Right renal cortex interstitium (tissue), 3 donors: Measurements from ENCODE around the gene AP2A2. TPM values are rescaled to one million over a fixed set of nuclear protein-coding genes. Genes with fewer than 3 reads are reported as not detected.
A peak's percentile ranks its signal among the peaks of the same experiment; 100 is the strongest.
"Not testable (repeated sequence)": the region's sequence is repeated elsewhere in the genome, so short reads cannot be mapped to it uniquely, and the experiment has no call there.

Experiments used
- DNase-seq, 3 donors: peaks; one replicate each; pipeline ENCODE4 v3.0.0-alpha.2; 2013; ENCODE audit warnings: low read depth in 3 of 3, low spot score in 2 of 3
- polyA plus RNA-seq, 3 donors: library from polyadenylated mRNA; unstranded; fragments of 120-200 nt; gene quantifications; one replicate each; pipeline ENCODE4 v1.2.1, GENCODE V29; 2013; ENCODE audit not compliant: insufficient read length in 3 of 3

AP2A2 gene
- polyA plus RNA-seq, 3 donors = 96.8 to 99.9 (median 98.5) TPM

DNA sequence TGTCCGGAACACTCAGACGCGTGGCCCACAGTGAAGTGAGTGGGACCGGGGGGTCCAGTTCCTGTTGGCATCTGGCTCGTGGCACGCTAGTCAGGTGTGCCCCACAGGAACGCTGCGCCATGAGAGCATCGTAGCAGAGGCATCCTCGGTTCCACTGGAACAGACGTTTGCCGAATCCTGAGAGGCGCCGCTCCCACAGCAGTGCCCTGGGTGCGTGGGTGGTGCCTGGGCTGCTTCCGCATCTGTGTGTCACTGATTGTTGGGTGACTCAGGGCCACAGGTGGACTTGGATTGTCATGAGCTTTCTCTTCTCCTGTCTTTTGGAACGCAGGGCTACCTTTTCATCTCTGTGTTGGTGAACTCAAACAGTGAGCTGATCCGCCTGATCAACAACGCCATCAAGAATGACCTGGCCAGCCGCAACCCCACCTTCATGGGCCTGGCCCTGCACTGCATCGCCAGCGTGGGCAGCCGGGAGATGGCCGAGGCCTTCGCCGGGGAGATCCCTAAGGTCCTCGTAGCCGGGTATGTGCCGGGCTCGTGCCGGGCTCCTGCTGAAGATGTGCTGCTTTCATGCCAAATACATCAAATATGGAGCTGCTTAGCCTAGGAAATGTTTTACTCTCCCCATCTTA is 46.2 kb downstream of the AP2A2 start:
- DNase-seq = no peak

DNA sequence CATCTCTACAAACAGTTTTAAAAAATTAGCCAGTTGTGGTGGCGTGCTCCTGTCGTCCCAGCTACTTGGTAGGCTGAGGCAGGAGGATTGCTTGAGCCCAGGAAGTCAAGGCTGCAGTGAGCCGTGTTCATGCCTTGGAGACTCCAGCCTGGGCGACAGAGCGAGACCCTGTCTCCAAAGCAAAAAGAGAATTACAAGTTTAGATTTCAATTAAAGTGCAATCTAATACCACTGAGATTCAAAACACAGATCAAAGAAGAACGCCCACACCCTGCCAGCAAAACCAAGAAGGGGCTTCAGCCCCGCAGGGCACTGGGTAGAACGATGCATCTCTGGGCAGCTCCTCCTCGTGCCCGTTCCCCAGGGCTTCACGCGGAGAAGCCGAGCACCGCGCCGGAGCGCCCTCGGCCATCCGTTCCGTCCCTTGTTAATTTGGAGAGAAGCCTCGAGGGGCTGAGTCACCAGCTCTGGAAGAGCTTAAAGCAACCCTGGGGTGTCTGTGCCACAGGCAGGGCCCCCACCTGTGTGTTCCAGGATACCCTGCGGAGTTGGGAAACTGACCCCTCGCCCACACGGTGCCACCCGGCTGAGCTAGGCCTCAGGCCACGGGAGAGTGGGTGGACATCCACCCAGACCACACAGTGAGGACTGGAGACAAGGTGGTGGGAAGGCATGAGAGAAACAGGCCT is 47.0 kb downstream of the AP2A2 start:
- DNase-seq = no peak

DNA sequence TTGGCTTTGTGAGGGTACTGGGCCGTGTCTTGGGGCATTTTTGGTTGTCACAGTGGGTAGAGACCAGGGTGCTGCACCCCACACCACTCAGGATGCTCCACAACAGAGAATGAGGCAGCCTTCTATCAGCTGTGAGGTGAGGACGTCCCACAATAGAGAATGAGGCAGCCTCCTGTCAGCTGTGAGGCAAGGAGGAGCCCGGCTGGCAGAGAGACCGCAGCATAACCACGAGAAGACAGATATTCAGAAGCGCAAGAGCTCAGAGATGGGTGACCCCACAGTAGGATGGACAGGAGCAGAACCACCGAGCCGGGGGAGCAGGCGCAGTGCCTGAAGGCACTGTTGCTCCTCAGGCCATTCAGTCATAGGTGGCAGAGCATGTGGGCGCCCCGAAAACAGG is 47.6 kb downstream of the AP2A2 start:
- no peak for DNase-seq

DNA sequence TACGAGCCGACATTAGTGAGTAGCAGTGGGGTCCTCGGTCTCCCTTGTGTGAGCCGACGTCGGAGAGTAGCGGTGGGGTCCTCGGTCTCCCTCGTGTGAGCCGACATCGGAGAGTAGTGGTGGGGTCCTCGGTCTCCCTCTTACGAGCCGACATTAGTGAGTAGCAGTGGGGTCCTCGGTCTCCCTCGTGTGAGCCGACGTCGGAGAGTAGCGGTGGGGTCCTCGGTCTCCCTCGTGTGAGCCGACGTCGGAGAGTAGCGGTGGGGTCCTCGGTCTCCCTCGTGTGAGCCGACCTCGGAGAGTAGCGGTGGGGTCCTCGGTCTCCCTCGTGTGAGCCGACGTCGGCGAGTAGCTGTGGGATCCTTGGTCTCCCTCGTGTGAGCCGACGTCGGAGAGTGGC is 49.7 kb downstream of the AP2A2 start:
- not testable (repeated sequence) for DNase-seq

- no peak for DNase-seq
Observed at GRCh38 chr11:975827-976226, 50.2 kb downstream of the AP2A2 start.

DNA sequence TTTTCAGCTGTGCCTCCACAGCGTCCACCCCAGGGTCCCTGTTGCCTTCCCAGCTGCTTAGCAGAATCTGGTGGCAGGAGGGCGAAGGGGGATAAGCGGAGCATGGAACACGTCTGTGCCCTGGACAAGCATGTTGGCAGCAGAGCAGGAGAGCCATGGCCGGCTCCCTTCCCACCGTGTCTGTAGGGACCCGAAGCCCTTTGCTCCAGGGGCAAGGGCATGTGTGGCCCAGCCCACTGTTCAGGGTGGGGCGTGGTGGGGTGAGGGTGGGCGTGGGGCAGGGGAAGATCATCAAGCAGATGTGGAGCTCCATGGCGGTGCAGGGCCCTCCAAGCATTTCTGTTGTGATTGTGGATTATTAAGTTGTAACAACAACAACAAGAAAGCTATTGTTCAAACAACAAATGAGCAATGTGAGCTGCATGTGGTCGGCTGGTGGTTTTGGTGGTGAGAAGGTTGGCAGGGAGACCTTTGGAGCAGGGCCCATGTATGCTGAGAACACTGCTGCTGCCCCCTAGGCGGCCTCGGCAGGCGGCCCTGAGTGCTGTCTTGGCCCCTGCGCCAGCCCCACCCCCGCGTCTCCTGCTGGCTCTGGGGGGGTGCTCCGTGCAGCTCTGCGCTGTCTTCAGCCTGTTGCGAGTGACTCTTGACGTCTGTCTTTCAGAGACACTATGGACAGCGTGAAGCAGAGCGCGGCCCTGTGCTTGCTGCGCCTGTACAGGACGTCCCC is 50.9 kb downstream of the AP2A2 start:
- no peak for DNase-seq

- no peak for DNase-seq
Observed at GRCh38 chr11:977830-978720, 52.4 kb downstream of the AP2A2 start.

DNA sequence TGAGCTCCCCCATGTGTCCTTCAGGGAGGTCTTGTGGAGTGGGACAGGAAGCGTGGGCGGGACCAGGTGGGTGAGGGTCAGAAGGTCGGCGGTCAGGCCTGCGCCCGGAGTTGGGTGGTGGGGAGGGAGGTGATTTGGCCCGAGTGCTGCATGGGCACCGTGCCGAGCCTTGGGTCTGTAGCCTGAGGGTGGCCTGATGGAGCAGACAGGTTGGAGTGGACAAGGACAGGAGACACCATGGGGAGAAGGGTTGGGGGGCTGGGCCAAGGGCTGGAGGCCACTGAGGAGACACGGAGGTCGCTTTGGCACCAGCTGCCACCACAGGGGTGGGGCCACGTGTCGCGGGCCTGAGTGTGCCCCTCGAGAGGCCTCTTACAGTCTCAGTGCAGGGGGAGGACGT is 53.1 kb downstream of the AP2A2 start:
- no peak for DNase-seq

GRCh38 chr11:980438-981357 is 55.0 kb downstream of the AP2A2 start:
- DNase-seq = no peak

GRCh38 chr11:981764-982163 is 56.1 kb downstream of the AP2A2 start:
- no peak for DNase-seq

GRCh38 chr11:984546-984945 is 58.9 kb downstream of the AP2A2 start:
- DNase-seq = no peak

- no peak for DNase-seq
Observed at GRCh38 chr11:985406-985805, 59.7 kb downstream of the AP2A2 start.

DNA sequence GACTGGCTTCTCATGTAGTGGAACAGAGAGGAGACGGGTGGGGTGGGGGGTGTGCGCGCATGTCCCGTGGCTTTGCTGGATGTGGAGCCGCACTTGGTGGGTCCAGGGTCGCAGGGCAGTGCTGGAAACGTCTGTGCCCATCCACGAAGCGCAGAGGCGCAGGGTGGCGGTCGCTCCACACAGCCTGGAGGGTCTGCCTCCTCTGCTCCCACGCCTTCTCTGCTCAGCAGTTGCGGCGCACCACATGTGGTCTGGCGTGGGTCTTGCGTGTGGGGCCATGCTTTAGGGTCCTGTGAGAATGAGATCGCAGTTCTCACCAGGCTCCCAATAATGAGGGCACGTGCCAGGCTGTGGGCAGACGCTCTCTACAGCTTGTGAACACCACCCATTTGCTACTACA is 60.2 kb downstream of the AP2A2 start:
- DNase-seq = no peak

GRCh38 chr11:986270-986951 is 60.7 kb downstream of the AP2A2 start:
- peak in 1 of 3 donors; percentile 35 for DNase-seq

DNA sequence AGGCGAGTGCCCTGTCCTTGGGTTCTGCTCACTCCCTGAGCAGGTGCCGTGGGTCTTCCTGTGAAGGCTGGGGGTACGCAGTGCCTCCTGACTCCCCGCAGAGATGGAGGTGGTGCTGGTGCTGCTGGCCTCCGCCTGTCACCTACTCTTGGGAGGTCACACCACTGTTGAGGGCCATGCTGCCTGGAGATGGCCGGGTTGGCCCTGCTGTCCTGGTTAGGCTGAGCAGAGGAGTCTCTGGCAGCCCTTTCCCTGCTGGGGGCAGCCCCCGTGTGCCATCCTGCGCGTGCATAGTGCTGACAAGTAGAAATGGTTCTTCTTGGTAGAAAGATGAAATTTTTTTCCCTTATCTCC is 61.3 kb downstream of the AP2A2 start:
- no peak for DNase-seq

DNA sequence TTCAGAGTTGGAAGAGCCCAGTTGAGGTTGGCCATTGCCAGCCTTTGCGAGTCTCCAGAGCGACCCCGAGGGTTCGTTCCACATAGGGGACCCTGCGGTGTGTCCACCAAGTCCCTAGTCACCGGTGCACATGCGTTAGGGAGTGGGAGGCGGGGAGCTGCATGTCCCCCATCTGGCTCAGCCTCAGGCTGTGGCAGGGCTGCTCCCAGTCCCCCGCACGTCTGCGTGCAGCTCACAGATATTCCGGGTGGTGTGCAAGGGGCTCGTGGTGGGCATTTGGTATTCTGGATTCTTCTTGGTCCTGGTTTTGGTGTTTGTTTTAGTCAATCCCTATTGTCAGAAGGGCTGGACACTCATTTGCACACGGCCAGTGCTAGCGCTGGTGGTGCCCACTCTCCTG is 62.0 kb downstream of the AP2A2 start:
- DNase-seq = no peak

DNA sequence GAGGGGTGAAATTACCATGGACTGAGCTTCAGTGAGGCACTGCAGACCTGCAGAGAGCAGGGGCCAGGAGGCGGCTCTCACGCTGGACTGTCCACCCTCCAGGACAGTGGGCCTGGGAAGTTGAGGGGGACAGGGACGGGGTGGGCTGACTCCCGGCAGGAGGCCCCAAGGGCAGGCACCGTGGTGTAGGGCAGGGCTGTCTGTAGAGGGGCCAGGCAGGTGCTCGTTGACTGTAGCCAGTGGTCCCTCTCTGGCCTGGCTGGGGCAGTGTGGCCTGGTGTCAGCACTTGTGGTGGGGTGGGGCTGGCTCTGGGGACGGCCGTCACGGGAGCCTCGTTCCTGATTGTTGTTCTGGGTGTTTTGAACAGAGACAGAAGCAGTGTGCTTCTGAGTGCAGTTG is 64.4 kb downstream of the AP2A2 start:
- DNase-seq = no peak

GRCh38 chr11:991034-991433 is 65.4 kb downstream of the AP2A2 start:
- no peak for DNase-seq

DNA sequence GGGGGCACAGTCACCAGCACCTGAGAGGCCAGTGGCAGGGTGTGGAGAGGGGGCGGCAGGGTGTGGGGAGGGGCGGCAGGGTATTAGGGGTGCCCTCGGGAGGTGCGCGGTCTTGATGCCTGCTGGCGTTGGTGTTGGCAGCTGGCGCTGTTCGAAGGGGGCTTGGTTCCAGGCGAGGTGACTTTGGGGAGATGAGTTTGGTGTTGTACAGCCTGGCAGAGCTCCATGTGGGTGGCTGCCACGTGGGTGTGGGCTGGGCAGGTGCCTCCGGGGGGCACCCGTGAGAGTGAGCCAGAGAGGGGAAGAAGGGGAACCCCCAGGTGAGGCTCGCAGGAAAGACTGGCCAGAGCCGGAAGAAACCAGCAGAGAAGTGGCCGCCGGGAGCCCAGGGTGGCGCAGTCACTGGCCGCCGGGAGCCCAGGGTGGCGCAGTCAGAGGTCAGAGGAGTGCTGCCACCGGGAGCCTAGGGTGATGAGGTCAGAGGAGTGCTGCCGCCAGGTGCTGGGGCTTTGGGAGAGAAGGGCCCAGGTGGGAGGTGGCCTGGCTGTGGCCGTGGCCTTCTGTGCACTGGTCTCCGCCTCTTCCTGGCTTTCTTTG is 66.1 kb downstream of the AP2A2 start:
- DNase-seq = no peak
